22Rv1 (cell line): ENCODE measurements around the gene ARL5C.
"Not testable (repeated sequence)": the region's sequence is repeated elsewhere in the genome, so short reads cannot be mapped to it uniquely, and the experiment has no call there.

Source experiments
- H3K27ac ChIP-seq: fragments of 450-650 bp; 2 replicates; pipeline ENCODE4 v1.5.1; 2017
- ZFX ChIP-seq: fragments of 450-650 bp; IDR thresholded peaks from 2 replicates; pipeline ENCODE4 v1.6.1; 2017; ENCODE audit warnings: antibody characterized with exemption, borderline replicate concordance
- TF ChIP-seq, protein P1 (sequence below): fragments of 450-650 bp; IDR thresholded peaks from 2 replicates; pipeline ENCODE4 v1.5.1; 2017; ENCODE audit warnings: mild to moderate bottlenecking

ARL5C gene

DNA sequence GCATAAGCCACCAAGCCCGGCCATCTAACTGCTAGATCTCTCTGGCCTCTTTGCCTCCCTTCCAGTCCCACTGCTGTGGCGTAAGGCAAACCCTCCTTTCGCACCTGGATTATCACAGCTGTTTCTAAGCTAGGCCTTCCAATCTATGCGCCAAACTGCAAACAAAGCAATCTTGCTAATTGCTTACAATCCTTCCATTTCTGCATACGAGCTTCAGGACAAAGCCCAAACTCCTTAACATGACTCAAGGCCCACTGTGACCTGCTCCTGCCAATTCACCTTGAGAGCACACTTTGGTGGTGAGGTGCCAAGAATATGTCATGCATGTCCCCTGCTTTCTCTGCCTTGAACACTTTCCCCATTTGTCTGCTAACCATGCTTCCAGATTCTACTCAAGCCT lies 6.0 kb upstream of the ARL5C start:
- TF ChIP-seq, protein P1, sequence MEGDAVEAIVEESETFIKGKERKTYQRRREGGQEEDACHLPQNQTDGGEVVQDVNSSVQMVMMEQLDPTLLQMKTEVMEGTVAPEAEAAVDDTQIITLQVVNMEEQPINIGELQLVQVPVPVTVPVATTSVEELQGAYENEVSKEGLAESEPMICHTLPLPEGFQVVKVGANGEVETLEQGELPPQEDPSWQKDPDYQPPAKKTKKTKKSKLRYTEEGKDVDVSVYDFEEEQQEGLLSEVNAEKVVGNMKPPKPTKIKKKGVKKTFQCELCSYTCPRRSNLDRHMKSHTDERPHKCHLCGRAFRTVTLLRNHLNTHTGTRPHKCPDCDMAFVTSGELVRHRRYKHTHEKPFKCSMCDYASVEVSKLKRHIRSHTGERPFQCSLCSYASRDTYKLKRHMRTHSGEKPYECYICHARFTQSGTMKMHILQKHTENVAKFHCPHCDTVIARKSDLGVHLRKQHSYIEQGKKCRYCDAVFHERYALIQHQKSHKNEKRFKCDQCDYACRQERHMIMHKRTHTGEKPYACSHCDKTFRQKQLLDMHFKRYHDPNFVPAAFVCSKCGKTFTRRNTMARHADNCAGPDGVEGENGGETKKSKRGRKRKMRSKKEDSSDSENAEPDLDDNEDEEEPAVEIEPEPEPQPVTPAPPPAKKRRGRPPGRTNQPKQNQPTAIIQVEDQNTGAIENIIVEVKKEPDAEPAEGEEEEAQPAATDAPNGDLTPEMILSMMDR: no peak
- TF ChIP-seq ZFX: no peak
- H3K27ac ChIP-seq: no peak overlapping the region

DNA sequence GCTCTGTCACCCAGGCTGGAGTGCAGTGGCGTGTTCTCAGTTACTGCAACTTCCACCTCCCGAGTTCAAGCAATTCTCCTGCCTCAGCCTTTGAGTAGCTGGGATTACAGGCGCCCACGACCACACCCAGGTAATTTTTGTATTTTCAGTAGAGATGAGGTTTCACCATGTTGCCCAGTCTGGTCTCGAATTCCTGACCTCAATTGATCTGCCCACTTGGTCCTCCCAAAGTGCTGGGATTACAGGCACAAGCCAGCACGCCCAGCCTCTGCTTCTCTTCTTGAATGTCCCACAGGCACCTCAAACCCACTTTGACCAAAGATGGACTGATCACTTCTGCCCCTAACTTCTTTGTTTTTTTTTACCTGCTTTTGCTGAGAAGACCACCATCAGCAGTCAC lies 4.6 kb upstream of the ARL5C start:
- H3K27ac ChIP-seq: no peak overlapping the region
- TF ChIP-seq, protein P1: no peak
- no peak for TF ChIP-seq ZFX

DNA sequence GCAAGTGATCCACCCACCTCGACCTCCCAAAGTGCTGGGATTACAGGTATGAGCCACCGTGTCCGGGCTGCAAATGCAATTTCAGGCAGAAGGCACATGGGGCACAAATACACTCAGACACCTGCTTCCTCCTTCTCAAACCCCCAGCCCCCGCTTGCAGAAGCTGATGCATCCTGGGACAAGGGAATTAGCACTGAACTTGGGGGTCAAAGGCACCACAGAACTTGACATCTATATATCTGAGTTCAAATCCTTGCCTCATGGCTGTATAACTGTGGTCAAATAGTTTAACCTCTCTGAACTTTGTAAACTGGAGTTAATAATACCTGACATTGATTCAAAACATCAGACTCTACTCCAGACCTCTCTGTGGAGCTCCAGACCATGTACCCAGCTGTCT lies 4.1 kb upstream of the ARL5C start:
- no peak overlapping the region for H3K27ac ChIP-seq
- TF ChIP-seq, protein P1: no peak
- no peak for TF ChIP-seq ZFX

DNA sequence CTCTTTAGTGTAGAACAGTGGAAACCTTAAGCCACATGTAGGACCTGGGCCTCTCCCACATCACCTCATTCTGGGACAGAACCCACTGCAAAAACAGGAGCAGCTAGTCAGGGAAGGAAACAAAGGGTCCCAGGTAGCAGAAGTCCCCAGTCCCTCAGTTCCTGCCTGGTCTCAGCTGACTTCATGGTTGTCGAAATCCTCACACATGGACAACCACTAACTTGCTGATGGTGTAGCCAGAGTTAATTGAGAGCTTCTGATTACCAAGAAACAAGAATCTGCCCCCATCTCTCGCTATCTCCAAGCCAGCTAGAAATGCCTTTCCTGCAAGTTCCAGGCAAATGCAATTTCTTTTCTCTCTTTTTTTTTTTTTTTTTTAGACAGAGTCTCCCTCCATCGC lies 3.6 kb upstream of the ARL5C start:
- no peak overlapping the region for H3K27ac ChIP-seq
- TF ChIP-seq, protein P1: no peak
- TF ChIP-seq ZFX: no peak

DNA sequence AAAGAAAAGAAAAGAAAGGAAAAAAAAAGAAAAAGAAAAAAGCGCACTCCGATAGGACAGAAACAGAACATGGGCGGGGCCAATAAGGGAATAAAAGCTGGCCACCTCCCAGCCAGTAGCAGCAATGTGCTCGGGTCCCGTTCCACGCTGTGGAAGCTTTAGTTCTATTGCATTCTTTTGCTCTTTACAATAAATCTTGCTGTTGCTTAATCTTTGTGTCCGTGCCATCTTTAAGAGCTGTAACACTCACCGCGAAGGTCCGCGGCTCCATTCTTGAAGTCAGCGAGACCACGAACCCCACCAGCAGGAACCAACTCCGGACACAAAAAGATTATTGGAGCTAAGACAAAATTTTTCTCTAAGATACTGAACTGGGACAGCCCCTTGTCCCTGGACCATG lies 3.1 kb upstream of the ARL5C start:
- no peak overlapping the region for H3K27ac ChIP-seq

DNA sequence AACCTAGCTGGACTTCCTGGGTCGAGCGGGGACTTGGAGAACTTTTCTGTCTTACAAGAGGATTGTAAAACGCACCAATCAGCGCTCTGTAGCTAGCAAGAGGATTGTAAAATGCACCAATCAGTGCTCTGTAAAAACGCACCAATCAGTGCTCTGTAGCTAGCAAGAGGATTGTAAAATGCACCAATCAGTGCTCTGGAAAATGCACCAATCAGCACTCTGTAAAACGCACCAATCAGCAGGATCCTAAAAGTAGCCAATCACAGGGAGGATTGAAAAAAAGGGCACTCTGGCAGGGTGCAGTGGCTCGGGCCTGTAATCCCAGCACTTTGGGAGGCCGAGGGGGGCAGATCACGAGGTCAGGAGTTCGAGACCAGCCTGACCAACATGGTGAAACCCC lies 2.5 kb upstream of the ARL5C start:
- H3K27ac ChIP-seq: not testable (repeated sequence)

More for the DNA sequence above, 3.1 kb upstream of the ARL5C start:
- TF ChIP-seq, protein P1: no peak
- no peak for TF ChIP-seq ZFX

DNA sequence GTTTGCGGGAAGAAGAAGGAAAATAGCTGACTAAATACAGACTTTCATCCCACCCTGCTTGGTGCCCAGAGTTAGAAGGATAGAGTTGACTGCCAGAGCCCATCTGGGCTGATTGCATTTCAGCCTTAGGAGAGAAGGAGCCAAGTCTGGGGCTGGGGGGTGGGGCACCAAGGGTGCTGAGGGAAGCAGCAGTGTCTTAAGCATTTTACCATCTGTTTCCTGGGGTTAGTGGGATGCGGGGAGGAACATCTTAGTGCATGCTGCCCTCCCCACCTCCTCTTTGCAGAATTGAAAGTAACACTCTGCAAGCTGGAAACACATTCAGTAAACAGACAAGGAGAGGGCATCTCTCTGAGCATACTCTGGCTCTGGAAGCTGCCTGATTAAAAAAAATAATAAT lies 1.5 kb upstream of the ARL5C start:
- TF ChIP-seq, protein P1: no peak
- TF ChIP-seq ZFX: no peak

DNA sequence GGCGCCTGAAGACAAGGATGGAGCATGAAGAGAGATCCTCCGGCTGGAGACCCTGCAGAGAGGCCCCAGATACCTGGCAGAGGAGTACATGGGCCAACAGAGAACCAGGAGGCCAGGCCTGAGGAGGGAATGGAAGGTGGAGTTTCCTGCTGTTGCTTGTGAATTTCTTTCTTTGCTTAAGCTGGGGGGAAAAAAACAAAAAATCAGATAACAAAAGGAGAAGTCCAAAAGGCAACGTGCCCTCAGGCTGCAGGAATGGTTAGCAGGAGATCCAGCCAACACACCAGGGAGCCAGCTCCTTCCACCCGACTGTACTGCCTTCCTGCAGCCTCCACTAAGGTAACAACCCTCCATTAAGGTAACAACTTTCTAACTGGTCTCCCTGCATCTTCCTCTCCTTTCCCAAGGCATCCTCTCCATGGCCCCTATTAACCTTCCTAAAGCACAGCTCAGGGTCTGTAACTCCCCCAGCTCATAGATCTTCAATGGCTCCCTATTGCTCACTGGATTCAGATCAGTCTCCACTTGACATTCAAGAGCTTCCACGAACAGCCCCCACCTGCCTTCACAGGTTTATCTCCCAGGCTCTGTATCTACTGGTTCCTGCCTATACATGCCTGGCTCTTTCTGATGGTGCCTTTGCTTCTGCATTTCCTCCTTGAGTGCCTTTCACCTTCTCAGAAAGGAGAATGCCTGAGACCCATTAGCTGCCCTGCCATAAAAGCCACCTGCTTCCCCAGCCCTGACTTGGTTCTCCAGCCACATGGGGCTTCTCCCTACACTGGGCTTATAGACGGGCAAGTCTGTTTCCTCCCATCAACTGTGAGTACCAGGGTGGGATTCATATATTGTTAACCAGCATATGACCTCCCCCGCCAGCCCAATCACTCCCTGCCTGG lies 725 bp upstream of the ARL5C start:
- no peak overlapping the region for H3K27ac ChIP-seq

More for the DNA sequence above, 1.5 kb upstream of the ARL5C start:
- no peak overlapping the region for H3K27ac ChIP-seq

More for the DNA sequence above, 725 bp upstream of the ARL5C start:
- TF ChIP-seq, protein P1: no peak
- no peak for TF ChIP-seq ZFX
